ENCODE data around the gene ARMC7.

ARMC7 gene

GRCh38 chr17:75174996-75175395, 65.2 kb downstream of the ARMC7 start:
- TF ChIP-seq, protein P1, sequence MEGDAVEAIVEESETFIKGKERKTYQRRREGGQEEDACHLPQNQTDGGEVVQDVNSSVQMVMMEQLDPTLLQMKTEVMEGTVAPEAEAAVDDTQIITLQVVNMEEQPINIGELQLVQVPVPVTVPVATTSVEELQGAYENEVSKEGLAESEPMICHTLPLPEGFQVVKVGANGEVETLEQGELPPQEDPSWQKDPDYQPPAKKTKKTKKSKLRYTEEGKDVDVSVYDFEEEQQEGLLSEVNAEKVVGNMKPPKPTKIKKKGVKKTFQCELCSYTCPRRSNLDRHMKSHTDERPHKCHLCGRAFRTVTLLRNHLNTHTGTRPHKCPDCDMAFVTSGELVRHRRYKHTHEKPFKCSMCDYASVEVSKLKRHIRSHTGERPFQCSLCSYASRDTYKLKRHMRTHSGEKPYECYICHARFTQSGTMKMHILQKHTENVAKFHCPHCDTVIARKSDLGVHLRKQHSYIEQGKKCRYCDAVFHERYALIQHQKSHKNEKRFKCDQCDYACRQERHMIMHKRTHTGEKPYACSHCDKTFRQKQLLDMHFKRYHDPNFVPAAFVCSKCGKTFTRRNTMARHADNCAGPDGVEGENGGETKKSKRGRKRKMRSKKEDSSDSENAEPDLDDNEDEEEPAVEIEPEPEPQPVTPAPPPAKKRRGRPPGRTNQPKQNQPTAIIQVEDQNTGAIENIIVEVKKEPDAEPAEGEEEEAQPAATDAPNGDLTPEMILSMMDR (conservative IDR thresholded peaks at IDR 0.05; ENCODE audit: control insufficient read depth, insufficient read depth, low read depth, low read length) = no peak
- no peak for DNase-seq (ENCODE audit: low read depth)

DNA sequence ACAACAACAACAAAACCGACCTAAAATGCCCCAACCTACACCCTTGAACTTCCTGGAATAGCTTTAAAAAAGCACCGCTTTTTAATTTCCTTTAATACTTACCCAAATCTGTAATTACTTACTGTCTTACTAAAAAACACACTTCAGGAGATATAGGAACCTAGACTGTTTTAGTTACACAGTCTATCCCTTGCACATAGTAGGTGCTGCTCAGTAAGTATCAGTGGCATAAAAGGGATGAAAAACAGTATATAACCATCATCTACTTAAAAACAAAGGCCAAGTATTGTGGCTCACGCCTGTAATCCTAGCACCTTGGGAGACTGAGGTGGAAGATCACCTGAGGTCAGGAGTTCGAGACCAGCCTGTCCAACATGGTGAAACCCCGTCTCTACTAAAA, 66.9 kb downstream of the ARMC7 start:
- TF ChIP-seq, protein P1 (conservative IDR thresholded peaks at IDR 0.05; ENCODE audit: control insufficient read depth, insufficient read depth, low read depth, low read length) = no peak
- DNase-seq (ENCODE audit: low read depth) = no peak
- H3K4me3 ChIP-seq (ENCODE audit: control insufficient read depth, low read depth, low read length) = no peak overlapping the region

More at GRCh38 chr17:75174996-75175395, 65.2 kb downstream of the ARMC7 start:
- no peak overlapping the region for H3K4me3 ChIP-seq (ENCODE audit: control insufficient read depth, low read depth, low read length)

DNA sequence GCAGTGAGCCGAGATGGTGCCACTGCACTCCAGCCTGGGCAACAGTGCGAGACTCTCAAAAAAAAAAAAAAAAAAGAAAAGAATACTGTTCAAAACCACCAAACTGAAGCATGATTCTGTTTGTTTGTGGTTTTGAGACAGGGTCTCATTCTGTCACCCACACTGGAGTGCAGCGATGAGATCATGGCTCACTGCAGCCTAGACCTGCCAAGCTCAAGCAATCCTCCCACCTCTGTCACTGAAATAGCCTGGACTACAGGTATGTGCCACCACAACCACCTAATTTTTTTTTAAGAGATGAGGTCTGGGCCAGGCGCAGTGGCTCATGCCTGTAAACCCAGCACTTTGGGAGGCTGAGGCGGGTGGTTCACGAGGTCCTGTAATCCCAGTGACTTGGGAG, 68.7 kb downstream of the ARMC7 start:
- no peak overlapping the region for H3K4me3 ChIP-seq (ENCODE audit: control insufficient read depth, low read depth, low read length)
- DNase-seq (ENCODE audit: low read depth) = no peak
- TF ChIP-seq, protein P1 (conservative IDR thresholded peaks at IDR 0.05; ENCODE audit: control insufficient read depth, insufficient read depth, low read depth, low read length) = no peak

Data from fibroblast of mammary gland (primary cell).